Lower lobe of right lung (tissue), 2 donors: Measurements from ENCODE around the gene CERT1. TPM values are rescaled to one million over a fixed set of nuclear protein-coding genes. Genes with fewer than 3 reads are reported as not detected.
"Not testable (repeated sequence)": the region's sequence is repeated elsewhere in the genome, so short reads cannot be mapped to it uniquely, and the experiment has no call there.

Experiments
- ATAC-seq, 2 donors: fragments of 200-7000 bp; cut with Tn5 transposase; one replicate each; pipeline ENCODE4 v1.9.1; 2020 to 2022; ENCODE audit warnings: mild to moderate bottlenecking in 2 of 2, moderate library complexity in 2 of 2
- DNase-seq: peaks from one replicate; pipeline ENCODE4 v3.0.0-alpha.2; 2020
- H3K27ac ChIP-seq: fragments of 200-600 bp; one replicate; pipeline ENCODE4 v1.8.0; 2022
- H3K27me3 ChIP-seq: fragments of 200-600 bp; one replicate; pipeline ENCODE4 v1.8.0; 2022; ENCODE audit warnings: low read depth
- H3K36me3 ChIP-seq: fragments of 200-600 bp; one replicate; pipeline ENCODE4 v1.8.0; 2022; ENCODE audit warnings: mild to moderate bottlenecking
- H3K4me1 ChIP-seq: fragments of 200-600 bp; one replicate; pipeline ENCODE4 v1.8.0; 2022
- H3K4me3 ChIP-seq: fragments of 200-600 bp; one replicate; pipeline ENCODE4 v1.8.0; 2022; ENCODE audit warnings: mild to moderate bottlenecking
- H3K9me3 ChIP-seq: fragments of 200-600 bp; one replicate; pipeline ENCODE4 v1.8.0; 2022
- intact Hi-C: fragments of 100-400 bp; cut with DNase I; formaldehyde crosslinking; loops from one replicate; pipeline ENCODE4 v1.11.0; 2022
- total RNA-seq: library from RNA; stranded (reverse); fragmentation: NEBNext Ultra II Directional; extraction: Animal tissue kit (Norgen Biotek cat#: 25700); gene quantifications from one replicate; pipeline ENCODE4 v1.2.1, GENCODE V29; 2021
- TF ChIP-seq, protein P1 (sequence below): fragments of 200-600 bp; IDR thresholded peaks from one replicate; pipeline ENCODE4 v1.8.0; 2022; ENCODE audit warnings: antibody characterized with exemption, mild to moderate bottlenecking
- donor health status: DM: no; HTN: yes; CAD: no; lungs with severe emphysema.

The CERT1 gene
- total RNA-seq, 1 donor from 2014 or later, result 70.9 TPM

GRCh38 chr5:75507841-75508240 is 3.6 kb downstream of the CERT1 start:
- Histone ChIP-seq H3K36me3 (peaks cover 16% of the 10 kb centered on the region), H3K9me3 (no peaks in the 10 kb centered on the region), H3K27me3 (no peaks in the 10 kb centered on the region), H3K27ac (no peak overlapping the region), H3K4me1 (peaks cover 23% of the 10 kb centered on the region), H3K4me3 (no peak overlapping the region)
- intact Hi-C loops, result no loop called here
- no peak for ATAC-seq
- TF ChIP-seq, protein P1, sequence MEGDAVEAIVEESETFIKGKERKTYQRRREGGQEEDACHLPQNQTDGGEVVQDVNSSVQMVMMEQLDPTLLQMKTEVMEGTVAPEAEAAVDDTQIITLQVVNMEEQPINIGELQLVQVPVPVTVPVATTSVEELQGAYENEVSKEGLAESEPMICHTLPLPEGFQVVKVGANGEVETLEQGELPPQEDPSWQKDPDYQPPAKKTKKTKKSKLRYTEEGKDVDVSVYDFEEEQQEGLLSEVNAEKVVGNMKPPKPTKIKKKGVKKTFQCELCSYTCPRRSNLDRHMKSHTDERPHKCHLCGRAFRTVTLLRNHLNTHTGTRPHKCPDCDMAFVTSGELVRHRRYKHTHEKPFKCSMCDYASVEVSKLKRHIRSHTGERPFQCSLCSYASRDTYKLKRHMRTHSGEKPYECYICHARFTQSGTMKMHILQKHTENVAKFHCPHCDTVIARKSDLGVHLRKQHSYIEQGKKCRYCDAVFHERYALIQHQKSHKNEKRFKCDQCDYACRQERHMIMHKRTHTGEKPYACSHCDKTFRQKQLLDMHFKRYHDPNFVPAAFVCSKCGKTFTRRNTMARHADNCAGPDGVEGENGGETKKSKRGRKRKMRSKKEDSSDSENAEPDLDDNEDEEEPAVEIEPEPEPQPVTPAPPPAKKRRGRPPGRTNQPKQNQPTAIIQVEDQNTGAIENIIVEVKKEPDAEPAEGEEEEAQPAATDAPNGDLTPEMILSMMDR, result no peak
- no peak for DNase-seq

GRCh38 chr5:75505112-75505511 is 6.3 kb downstream of the CERT1 start:
- H3K9me3 ChIP-seq, H3K27ac ChIP-seq, intact Hi-C loops, ATAC-seq, DNase-seq, H3K4me3 ChIP-seq, H3K27me3 ChIP-seq: not testable (repeated sequence)
- Histone ChIP-seq H3K4me1 (peaks cover 33% of the 10 kb centered on the region), H3K36me3 (peaks cover 16% of the 10 kb centered on the region)

DNA sequence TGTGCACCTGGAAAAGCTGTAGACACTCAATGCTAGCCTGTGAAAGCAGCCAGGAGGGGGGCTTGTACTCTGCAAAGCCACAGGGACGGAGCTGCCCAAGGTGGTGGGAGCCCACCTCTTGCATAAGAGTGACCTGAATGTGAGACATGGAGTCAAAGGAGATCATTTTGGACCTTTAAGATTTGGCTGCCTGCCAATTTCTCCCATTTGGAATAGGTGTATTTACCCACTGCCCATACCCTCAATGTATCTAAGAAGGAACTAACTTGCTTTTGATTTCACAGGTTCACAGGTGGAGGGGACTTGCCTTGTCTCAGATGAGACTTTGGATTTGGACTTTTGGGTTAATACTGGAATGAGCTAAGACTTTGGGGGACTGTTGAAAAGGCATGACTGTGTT is 12.6 kb downstream of the CERT1 start:
- H3K9me3 ChIP-seq, H3K4me3 ChIP-seq, H3K27ac ChIP-seq, DNase-seq, intact Hi-C loops, ATAC-seq, H3K27me3 ChIP-seq: not testable (repeated sequence)
- Histone ChIP-seq H3K4me1 (peaks cover 17% of the 10 kb centered on the region), H3K36me3 (peaks cover 18% of the 10 kb centered on the region)

- TF ChIP-seq, protein P1, result no peak
- Histone ChIP-seq H3K27ac (no peak overlapping the region), H3K4me3 (no peak overlapping the region), H3K36me3 (peaks cover 18% of the 10 kb centered on the region), H3K4me1 (peaks cover 17% of the 10 kb centered on the region), H3K27me3 (no peaks in the 10 kb centered on the region), H3K9me3 (no peaks in the 10 kb centered on the region)
- ATAC-seq (no peak), DNase-seq (no peak)
- intact Hi-C loops, result no loop called here
Measured at GRCh38 chr5:75498208-75498777, 13.1 kb downstream of the CERT1 start.

- intact Hi-C loops, result no loop called here
- DNase-seq (no peak), ATAC-seq (no peak)
- H3K9me3 ChIP-seq, result no peaks in the 10 kb centered on the region
- H3K27ac ChIP-seq, result no peak overlapping the region
- H3K4me1 ChIP-seq, result no peaks in the 10 kb centered on the region
- H3K36me3 ChIP-seq, result peaks cover 31% of the 10 kb centered on the region
- H3K4me3 ChIP-seq, result no peak overlapping the region
- TF ChIP-seq, protein P1, result no peak
- H3K27me3 ChIP-seq, result no peaks in the 10 kb centered on the region
Measured at GRCh38 chr5:75496026-75496425, 15.4 kb downstream of the CERT1 start.

DNA sequence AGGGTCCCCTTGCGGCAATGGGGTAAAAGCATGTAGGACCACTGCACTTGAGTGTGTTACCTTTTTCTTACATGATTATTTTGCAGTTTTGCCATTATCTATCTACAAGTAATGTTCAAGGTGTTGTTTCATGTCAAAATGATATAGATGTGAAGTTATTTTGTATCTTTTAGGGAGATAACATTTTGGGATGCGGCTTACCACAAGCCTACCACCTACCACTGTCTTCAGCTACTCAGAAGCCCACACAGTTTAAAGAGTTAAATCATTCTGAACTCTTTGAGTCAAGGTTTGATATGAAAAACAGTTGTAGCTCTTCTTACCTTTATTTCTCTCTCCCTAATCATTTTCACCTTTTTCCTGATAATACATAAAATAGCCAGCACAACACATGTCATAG is 19.8 kb downstream of the CERT1 start:
- intact Hi-C loops, result no loop called here
- TF ChIP-seq, protein P1, result no peak
- DNase-seq (no peak), ATAC-seq (no peak)
- Histone ChIP-seq H3K36me3 (peaks cover 15% of the 10 kb centered on the region), H3K27ac (no peak overlapping the region), H3K4me3 (no peak overlapping the region), H3K27me3 (no peaks in the 10 kb centered on the region), H3K9me3 (peaks cover 11% of the 10 kb centered on the region), H3K4me1 (no peaks in the 10 kb centered on the region)

DNA sequence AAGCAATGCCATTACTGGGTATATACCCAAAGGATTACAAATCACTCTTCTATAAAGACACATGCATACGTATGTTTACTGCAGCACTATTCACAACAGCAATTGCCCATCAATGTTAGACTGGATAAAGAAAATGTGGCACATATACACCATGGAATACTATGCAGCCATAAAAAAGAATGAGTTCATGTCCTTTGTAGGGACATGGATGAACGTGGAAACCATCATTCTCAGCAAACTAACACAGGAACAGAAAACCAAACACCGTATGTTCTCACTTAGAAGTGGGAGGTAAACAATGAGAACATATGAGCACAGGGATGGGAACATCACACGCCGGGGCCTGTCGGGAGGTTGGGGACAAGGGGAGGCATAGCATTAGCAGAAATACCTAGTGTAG is 21.6 kb downstream of the CERT1 start:
- DNase-seq, ATAC-seq, H3K4me1 ChIP-seq, H3K27me3 ChIP-seq, intact Hi-C loops, H3K4me3 ChIP-seq, H3K27ac ChIP-seq: not testable (repeated sequence)
- Histone ChIP-seq H3K9me3 (peaks cover 22% of the 10 kb centered on the region), H3K36me3 (peaks cover 15% of the 10 kb centered on the region)
